RWPE2 (cell line): ENCODE data around the gene IFI27L2.

Experiments
- ATAC-seq: fragments of 200-7000 bp; cut with Tn5 transposase; 3 replicates; pipeline ENCODE4 v1.9.1; 2021; ENCODE audit warnings: low read depth
- DNase-seq: peaks from one replicate; pipeline ENCODE4 v3.0.0-alpha.2; 2020; ENCODE audit warnings: low spot score
- H3K27ac ChIP-seq: fragments of 450-650 bp; 2 replicates; pipeline ENCODE4 v1.5.1; 2017; ENCODE audit warnings: mild to moderate bottlenecking; ENCODE audit not compliant: poor library complexity, severe bottlenecking
- H3K27me3 ChIP-seq: fragments of 250-450 bp; sonication (Bioruptor Pico); 2 replicates; pipeline ENCODE4 v1.5.1; 2021; ENCODE audit warnings: mild to moderate bottlenecking, moderate library complexity; ENCODE audit not compliant: insufficient read depth, poor library complexity, severe bottlenecking
- H3K36me3 ChIP-seq: fragments of 250-450 bp; sonication (Bioruptor Pico); 2 replicates; pipeline ENCODE4 v1.5.1; 2020; ENCODE audit warnings: low read depth, mild to moderate bottlenecking, moderate library complexity
- H3K4me1 ChIP-seq: fragments of 250-450 bp; sonication (Bioruptor Pico); 2 replicates; pipeline ENCODE4 v1.5.1; 2021; ENCODE audit warnings: mild to moderate bottlenecking, moderate library complexity; ENCODE audit not compliant: insufficient read depth, poor library complexity, severe bottlenecking
- H3K4me3 ChIP-seq: fragments of 250-450 bp; sonication (Bioruptor Pico); 2 replicates; pipeline ENCODE4 v1.5.1; 2021; ENCODE audit warnings: mild to moderate bottlenecking, moderate library complexity; ENCODE audit not compliant: severe bottlenecking
- H3K9me3 ChIP-seq: fragments of 250-450 bp; sonication (Bioruptor Pico); 2 replicates; pipeline ENCODE4 v1.5.1; 2021; ENCODE audit warnings: mild to moderate bottlenecking, moderate library complexity; ENCODE audit not compliant: severe bottlenecking
- TF ChIP-seq, protein P1 (sequence below): fragments of 450-650 bp; IDR thresholded peaks from one replicate; pipeline ENCODE4 v1.5.1; 2017; ENCODE audit warnings: mild to moderate bottlenecking, moderate library complexity; ENCODE audit not compliant: poor library complexity, severe bottlenecking

IFI27L2 gene

DNA sequence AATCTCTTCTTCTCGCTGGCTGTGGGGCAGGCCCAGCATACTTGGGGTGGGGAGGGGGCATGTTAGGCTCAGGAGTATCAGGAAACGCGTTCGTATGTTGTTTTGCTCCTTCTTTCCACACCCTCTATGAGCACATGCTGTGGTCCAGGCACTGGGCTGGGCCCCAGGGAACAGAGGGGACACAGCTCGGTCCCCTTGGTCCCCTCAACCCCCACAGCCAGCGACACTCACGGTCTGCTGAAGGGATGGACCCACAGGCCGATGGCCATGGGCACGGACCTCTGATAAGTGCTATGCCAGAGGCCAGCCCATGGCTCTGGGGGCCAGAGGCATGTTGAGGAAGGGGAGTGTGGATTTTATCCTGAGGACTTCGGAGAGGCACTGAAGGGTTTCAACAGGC is 12.7 kb downstream of the IFI27L2 start:
- no peaks in the 10 kb centered on the region for H3K36me3 ChIP-seq
- H3K4me1 ChIP-seq: no peaks in the 10 kb centered on the region
- H3K27ac ChIP-seq: no peak overlapping the region
- TF ChIP-seq, protein P1, sequence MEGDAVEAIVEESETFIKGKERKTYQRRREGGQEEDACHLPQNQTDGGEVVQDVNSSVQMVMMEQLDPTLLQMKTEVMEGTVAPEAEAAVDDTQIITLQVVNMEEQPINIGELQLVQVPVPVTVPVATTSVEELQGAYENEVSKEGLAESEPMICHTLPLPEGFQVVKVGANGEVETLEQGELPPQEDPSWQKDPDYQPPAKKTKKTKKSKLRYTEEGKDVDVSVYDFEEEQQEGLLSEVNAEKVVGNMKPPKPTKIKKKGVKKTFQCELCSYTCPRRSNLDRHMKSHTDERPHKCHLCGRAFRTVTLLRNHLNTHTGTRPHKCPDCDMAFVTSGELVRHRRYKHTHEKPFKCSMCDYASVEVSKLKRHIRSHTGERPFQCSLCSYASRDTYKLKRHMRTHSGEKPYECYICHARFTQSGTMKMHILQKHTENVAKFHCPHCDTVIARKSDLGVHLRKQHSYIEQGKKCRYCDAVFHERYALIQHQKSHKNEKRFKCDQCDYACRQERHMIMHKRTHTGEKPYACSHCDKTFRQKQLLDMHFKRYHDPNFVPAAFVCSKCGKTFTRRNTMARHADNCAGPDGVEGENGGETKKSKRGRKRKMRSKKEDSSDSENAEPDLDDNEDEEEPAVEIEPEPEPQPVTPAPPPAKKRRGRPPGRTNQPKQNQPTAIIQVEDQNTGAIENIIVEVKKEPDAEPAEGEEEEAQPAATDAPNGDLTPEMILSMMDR: no peak
- ATAC-seq (no peak), DNase-seq (peak; percentile 54)
- H3K27me3 ChIP-seq: no peaks in the 10 kb centered on the region
- H3K4me3 ChIP-seq: no peak overlapping the region
- H3K9me3 ChIP-seq: no peaks in the 10 kb centered on the region

DNA sequence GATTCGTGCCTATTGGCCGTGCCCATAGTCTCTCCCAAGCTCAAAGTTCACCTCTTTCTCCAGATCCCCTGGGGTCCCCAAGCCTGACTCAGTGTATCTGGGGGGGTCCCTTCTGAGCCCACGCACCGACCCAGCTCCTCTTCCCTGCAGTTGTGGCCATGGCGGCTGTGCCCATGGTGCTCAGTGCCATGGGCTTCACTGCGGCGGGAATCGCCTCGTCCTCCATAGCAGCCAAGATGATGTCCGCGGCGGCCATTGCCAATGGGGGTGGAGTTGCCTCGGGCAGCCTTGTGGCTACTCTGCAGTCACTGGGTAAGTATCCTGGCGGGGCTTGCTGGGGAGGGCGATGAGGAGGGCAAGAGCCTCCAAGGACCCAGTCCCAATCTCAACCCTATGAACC is 13.8 kb downstream of the IFI27L2 start:
- no peaks in the 10 kb centered on the region for H3K36me3 ChIP-seq
- H3K4me1 ChIP-seq: peaks cover under 1% of the 10 kb centered on the region
- H3K27ac ChIP-seq: no peak overlapping the region
- DNase-seq: peak; percentile 68
- ATAC-seq: no peak
- no peak overlapping the region for H3K4me3 ChIP-seq
- TF ChIP-seq, protein P1: no peak
- H3K9me3 ChIP-seq: no peaks in the 10 kb centered on the region
- H3K27me3 ChIP-seq: no peaks in the 10 kb centered on the region

DNA sequence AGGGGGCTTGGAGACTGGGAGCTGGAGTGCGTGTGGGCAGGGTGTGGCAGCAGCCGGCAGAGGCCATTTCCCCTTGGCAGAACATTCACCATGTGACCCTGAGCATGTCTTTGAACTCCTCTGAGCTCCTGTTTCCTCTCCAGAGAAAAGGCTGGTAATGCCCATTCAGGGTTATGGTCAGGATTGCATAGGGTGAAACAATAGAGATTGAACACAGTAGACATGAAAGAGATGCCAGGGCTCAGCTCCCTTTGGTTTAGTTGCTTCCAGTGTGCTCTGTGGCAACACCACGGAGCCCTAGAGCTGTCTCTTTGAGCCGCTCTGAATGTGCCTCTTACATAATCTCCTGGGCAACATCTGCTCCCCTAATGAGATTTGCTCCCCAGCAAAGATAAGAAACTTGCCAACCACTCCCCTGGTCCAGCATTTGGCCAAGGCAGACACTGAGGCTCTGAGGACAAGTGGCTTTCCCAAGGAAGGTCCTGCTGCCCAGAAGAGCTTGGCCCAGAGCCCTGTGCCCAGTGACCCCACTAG is 14.3 kb downstream of the IFI27L2 start:
- Histone ChIP-seq H3K9me3 (no peaks in the 10 kb centered on the region), H3K27ac (no peak overlapping the region), H3K27me3 (no peaks in the 10 kb centered on the region), H3K4me1 (peaks cover 6% of the 10 kb centered on the region), H3K4me3 (no peak overlapping the region), H3K36me3 (no peaks in the 10 kb centered on the region)
- ATAC-seq (0 out of 3 replicates have a peak, but pooled peaks have one; percentile 5), DNase-seq (peak; percentile 47)
- TF ChIP-seq, protein P1: no peak

DNA sequence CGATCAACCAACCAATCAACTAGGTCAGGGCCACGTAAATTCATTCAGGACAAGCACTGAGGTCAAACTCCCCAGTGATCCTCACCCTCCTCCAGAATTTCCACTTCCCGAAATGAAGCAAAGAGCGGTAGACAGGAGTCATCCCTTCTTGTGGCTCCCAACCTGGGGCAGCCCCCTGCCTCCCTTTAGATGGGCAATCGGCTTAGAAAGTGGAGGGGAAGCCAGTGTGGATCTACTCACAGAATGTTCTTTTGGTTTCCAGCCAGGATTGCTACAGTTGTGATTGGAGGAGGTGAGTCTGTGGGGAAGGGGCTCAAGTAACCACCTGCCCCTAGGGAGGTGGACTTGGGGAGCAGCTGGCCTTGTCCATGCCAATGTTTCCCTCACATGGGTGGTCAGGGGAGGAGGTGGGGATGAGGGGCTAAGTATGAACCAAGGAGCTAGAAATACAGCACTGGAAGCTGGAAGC is 14.8 kb downstream of the IFI27L2 start:
- H3K36me3 ChIP-seq: no peaks in the 10 kb centered on the region
- H3K4me1 ChIP-seq: peaks cover 7% of the 10 kb centered on the region
- no peaks in the 10 kb centered on the region for H3K9me3 ChIP-seq
- no peaks in the 10 kb centered on the region for H3K27me3 ChIP-seq
- TF ChIP-seq, protein P1: no peak
- no peak overlapping the region for H3K27ac ChIP-seq
- no peak overlapping the region for H3K4me3 ChIP-seq
- ATAC-seq: no peak
- DNase-seq: peak; percentile 49

DNA sequence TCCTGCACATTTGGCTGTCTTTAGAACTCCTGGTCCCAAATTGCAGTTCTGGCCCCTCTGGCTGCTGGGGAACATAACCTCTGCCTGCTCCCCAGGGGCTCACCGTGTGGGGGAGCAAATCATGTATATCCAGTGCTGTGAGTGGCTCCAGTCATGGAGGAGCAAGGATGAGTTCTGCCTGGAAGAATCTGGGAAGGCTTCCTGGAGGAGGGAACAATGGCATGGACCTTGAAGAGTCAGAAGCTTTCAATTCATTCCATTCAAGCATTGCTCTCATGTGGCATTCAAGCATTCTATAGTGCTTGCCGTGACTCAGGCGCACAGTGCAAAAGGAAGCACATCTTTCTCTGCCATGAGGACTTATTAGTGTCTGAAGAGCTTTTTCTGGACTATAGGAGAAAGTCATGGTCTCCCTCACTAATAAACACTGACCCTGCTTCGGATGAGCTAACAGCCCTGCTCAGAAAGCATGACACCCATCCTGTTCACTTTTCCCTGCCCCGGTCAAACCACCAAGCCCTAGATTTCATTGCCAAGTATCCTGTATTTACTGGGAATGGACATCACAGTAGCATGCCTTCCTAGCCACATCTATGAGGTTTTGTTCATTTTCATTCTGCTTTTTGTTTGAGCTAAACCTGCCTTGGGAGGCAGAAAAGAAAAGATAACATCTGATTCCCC is 15.4 kb downstream of the IFI27L2 start:
- DNase-seq: peak; percentile 23
- no peaks in the 10 kb centered on the region for H3K9me3 ChIP-seq
- H3K4me3 ChIP-seq: no peak overlapping the region
- TF ChIP-seq, protein P1: no peak
- peaks cover 7% of the 10 kb centered on the region for H3K4me1 ChIP-seq
- H3K27ac ChIP-seq: no peak overlapping the region
- ATAC-seq: no peak
- H3K36me3 ChIP-seq: no peaks in the 10 kb centered on the region
- no peaks in the 10 kb centered on the region for H3K27me3 ChIP-seq
